Measurements from ENCODE around the gene TAF3. TPM values are rescaled to one million over a fixed set of nuclear protein-coding genes. Genes with fewer than 3 reads are reported as not detected.

Gene TAF3
- total RNA-seq, 1 donor from 2014 or later, result 8.5 TPM

- H3K4me1 ChIP-seq, result peaks cover 0 to 13% of the 10 kb centered on the region in 2 donors
- peak overlapping the region; percentile 88 for H3K4me3 ChIP-seq
- H3K27me3 ChIP-seq, result no peaks in the 10 kb centered on the region
- intact Hi-C loops (cut with DNase I), result no loop called here
- peaks cover 0 to 2% of the 10 kb centered on the region in 2 donors for H3K36me3 ChIP-seq
- no peaks in the 10 kb centered on the region for H3K9me3 ChIP-seq
- TF ChIP-seq CTCF (IDR thresholded peaks at IDR 0.05), result no peak
- no peak for DNase-seq (ENCODE audit: low spot score in 2 of 2)
- H3K27ac ChIP-seq, result no peak overlapping the region
These were observed 729 bp upstream of the TAF3 start for GRCh38 chr10:7817576-7817975.

- Histone ChIP-seq H3K36me3 (peaks cover 0 to 2% of the 10 kb centered on the region in 2 donors), H3K27me3 (no peaks in the 10 kb centered on the region), H3K27ac (peak overlapping the region; percentile 32 to 61), H3K9me3 (no peaks in the 10 kb centered on the region), H3K4me3 (peak overlapping the region; percentile 88), H3K4me1 (peaks cover 0 to 13% of the 10 kb centered on the region in 2 donors)
- intact Hi-C loops (cut with DNase I), result loop anchor here (1.0 kb wide), 1 partner anchor 30 kb away; the partner anchor contains the start of gene ATP5F1C
- DNase-seq (ENCODE audit: low spot score in 2 of 2), result no peak
- no peak for TF ChIP-seq CTCF (IDR thresholded peaks at IDR 0.05)
These were observed 366 bp upstream of the TAF3 start for GRCh38 chr10:7817984-7818294.

GRCh38 chr10:7819121-7819460 is 786 bp downstream of the TAF3 start:
- intact Hi-C loops (cut with DNase I), result no loop called here
- H3K27ac ChIP-seq, result no peak overlapping the region
- H3K27me3 ChIP-seq, result no peaks in the 10 kb centered on the region
- peaks cover 0 to 2% of the 10 kb centered on the region in 2 donors for H3K36me3 ChIP-seq
- H3K4me1 ChIP-seq, result peaks cover 0 to 13% of the 10 kb centered on the region in 2 donors
- no peak for DNase-seq (ENCODE audit: low spot score in 2 of 2)
- H3K4me3 ChIP-seq, result peak overlapping the region; percentile 88
- TF ChIP-seq CTCF (IDR thresholded peaks at IDR 0.05), result peak in 2 of 3 experiments; percentile 20 to 32
- no peaks in the 10 kb centered on the region for H3K9me3 ChIP-seq

- TF ChIP-seq CTCF (IDR thresholded peaks at IDR 0.05), result no peak
- H3K4me3 ChIP-seq, result no peak overlapping the region
- no peaks in the 10 kb centered on the region for H3K9me3 ChIP-seq
- peaks cover 2 to 17% of the 10 kb centered on the region in 2 donors for H3K36me3 ChIP-seq
- intact Hi-C loops (cut with DNase I), result no loop called here
- no peaks in the 10 kb centered on the region for H3K27me3 ChIP-seq
- no peak overlapping the region for H3K27ac ChIP-seq
- no peak for DNase-seq (ENCODE audit: low spot score in 2 of 2)
- H3K4me1 ChIP-seq, result peaks cover 0 to 13% of the 10 kb centered on the region in 2 donors
These were observed 5.9 kb downstream of the TAF3 start for GRCh38 chr10:7824251-7824650.

GRCh38 chr10:7826971-7827370 is 8.7 kb downstream of the TAF3 start:
- H3K4me1 ChIP-seq, result no peaks in the 10 kb centered on the region
- H3K9me3 ChIP-seq, result no peaks in the 10 kb centered on the region
- no peak overlapping the region for H3K4me3 ChIP-seq
- no peak overlapping the region for H3K27ac ChIP-seq
- intact Hi-C loops (cut with DNase I), result no loop called here
- no peaks in the 10 kb centered on the region for H3K27me3 ChIP-seq
- TF ChIP-seq CTCF (IDR thresholded peaks at IDR 0.05), result no peak
- peaks cover 0 to 17% of the 10 kb centered on the region in 2 donors for H3K36me3 ChIP-seq
- no peak for DNase-seq (ENCODE audit: low spot score in 2 of 2)

- H3K4me3 ChIP-seq, result no peak overlapping the region
- intact Hi-C loops (cut with DNase I), result no loop called here
- no peaks in the 10 kb centered on the region for H3K27me3 ChIP-seq
- H3K36me3 ChIP-seq, result peaks cover 0 to 15% of the 10 kb centered on the region in 2 donors
- no peak for DNase-seq (ENCODE audit: low spot score in 2 of 2)
- H3K9me3 ChIP-seq, result no peaks in the 10 kb centered on the region
- no peaks in the 10 kb centered on the region for H3K4me1 ChIP-seq
- H3K27ac ChIP-seq, result no peak overlapping the region
- no peak for TF ChIP-seq CTCF (IDR thresholded peaks at IDR 0.05)
These were observed 11.1 kb downstream of the TAF3 start for GRCh38 chr10:7829289-7829834.

Measured in ascending aorta (tissue), 2 donors.